GM10266 (cell line): ENCODE results near the gene CLSTN1.

Source experiments
- DNase-seq: peaks from one replicate; pipeline ENCODE4 v3.0.0; 2012; ENCODE audit errors: extremely low spot score
- TF ChIP-seq, protein P1 (sequence below): IDR thresholded peaks from 2 replicates; pipeline ENCODE4 v1.5.1; 2012; ENCODE audit warnings: mild to moderate bottlenecking, low read depth; ENCODE audit not compliant: control insufficient read depth, insufficient read depth; ENCODE audit errors: missing control alignments

The CLSTN1 gene

DNA sequence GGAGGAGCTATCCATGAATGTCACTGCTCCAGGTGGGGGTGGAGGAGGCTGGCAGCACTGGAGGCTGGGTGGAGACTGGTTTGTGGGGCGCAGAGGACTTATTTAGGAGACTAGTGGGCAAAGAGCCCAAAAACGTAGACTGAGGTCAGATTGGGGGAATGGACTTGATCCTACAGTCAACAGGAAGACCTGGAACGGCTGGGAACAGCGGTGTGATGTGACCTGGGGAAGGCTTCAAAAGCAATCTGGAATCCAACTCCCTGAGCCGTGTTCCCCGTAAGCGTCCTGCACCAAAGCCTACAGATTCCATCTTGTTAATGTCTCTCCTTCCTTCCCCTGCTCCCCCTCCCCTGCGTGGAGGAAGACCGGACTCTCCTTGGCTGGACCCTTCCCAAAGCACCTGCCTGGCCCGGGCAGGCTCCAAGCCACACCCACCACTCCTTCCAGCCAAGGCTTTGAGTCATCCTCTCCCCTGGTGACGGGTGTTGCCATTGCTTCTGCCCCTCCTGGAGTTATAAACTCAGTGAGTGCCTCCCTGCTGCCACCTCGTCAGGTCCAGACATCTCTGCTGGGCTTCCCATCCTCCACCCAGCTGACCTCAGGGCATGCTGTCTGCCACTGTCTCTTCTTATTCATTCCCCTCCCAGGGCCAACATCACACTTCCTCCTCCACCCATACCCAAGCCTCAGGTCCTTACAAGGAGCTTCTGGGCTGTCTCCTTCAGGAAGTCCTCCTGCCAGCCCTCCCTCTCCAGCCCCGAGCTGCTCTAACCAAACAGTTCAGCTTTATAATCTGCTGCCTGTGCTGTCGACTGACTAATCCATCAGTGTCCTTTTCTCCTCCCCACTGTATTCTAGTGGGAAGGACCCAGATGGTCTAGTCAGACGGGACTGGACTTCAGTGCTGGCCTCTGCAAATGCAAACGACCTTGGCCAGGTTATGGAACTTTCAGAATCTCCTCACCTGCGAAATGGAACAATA lies 1.6 kb upstream of the CLSTN1 start:
- DNase-seq = peak; percentile 47
- TF ChIP-seq, protein P1, sequence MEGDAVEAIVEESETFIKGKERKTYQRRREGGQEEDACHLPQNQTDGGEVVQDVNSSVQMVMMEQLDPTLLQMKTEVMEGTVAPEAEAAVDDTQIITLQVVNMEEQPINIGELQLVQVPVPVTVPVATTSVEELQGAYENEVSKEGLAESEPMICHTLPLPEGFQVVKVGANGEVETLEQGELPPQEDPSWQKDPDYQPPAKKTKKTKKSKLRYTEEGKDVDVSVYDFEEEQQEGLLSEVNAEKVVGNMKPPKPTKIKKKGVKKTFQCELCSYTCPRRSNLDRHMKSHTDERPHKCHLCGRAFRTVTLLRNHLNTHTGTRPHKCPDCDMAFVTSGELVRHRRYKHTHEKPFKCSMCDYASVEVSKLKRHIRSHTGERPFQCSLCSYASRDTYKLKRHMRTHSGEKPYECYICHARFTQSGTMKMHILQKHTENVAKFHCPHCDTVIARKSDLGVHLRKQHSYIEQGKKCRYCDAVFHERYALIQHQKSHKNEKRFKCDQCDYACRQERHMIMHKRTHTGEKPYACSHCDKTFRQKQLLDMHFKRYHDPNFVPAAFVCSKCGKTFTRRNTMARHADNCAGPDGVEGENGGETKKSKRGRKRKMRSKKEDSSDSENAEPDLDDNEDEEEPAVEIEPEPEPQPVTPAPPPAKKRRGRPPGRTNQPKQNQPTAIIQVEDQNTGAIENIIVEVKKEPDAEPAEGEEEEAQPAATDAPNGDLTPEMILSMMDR = no peak

DNA sequence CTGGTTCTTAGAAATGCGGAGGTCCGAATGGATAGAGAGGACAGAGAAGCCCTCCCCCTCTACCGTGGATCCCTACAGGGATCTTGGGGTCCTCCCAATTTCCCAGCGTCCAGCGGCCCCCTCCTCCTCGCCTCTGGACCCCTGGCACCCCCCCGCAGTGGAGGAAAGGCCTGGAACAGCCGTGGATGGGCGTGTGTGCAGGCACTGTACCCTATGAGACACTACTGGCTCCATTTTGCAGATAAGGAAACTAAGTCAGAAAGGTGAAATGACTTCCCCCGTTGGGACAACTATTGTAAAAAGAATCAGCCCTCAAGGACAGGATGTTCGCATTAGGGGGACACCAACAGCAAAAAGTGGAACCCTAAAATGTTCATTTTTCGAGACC lies 931 bp upstream of the CLSTN1 start:
- DNase-seq = no peak
- TF ChIP-seq, protein P1 = no peak

GRCh38 chr1:9823693-9823942 lies 147 bp downstream of the CLSTN1 start:
- TF ChIP-seq, protein P1 = no peak
- DNase-seq = no peak

DNA sequence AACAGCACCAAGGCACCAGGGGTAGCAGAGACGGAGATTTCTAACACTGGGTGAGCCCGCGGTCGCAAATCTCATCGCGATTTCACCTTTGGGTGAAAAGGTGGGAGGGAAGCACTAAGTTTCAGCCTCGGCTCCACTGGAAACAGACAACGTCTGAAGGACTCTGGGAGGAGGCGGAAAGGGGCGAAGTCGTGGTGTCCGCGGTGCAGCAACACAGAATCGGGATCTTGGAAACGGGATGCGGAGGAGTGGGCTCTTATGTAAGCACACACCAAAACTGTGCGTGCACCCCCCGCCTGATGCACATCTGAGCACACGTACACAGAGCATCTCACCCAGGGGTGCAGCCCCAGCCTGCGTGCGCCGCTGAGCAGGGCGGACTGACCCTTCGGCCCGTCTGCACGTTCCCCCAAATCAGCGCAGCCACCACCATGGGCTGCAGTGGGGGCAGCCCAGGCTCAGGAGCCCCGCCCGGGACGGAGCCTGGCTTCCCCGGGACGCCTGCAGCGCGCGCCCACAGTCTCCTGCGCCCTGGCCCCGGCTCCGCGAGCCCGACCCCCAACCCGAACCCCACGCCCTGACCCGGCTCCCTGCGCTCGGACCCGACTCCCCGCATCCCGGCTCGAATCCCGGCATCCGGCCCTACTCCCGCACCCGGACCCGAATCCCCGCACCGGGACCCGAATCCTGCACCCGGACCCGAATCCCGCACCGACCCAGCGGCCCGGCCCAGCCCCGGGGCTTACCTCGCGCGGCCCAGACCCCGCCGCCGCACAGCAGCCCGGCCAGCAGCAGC lies 670 bp downstream of the CLSTN1 start:
- DNase-seq = peak; percentile 46

DNA sequence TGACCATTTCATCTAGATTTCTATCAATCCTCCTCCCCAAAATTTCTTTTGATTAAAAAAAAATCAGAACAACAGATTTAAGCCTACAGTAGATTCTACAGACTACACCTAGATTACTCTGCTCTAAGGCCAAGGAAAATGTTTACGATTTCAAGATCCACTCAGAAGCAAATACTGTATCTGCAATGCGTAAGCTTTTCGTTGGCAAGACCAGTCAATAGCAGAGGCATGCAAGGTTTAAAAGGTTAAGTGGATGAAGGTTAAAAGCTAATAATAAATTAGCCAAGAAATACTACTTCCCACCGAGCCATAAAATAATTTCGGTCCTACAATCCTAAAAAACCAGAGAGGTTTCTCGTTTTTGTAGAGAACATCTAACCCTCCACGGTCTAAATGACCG lies 1.3 kb downstream of the CLSTN1 start:
- TF ChIP-seq, protein P1 = no peak
- DNase-seq = no peak

More for the DNA sequence above, 670 bp downstream of the CLSTN1 start:
- TF ChIP-seq, protein P1 = no peak

DNA sequence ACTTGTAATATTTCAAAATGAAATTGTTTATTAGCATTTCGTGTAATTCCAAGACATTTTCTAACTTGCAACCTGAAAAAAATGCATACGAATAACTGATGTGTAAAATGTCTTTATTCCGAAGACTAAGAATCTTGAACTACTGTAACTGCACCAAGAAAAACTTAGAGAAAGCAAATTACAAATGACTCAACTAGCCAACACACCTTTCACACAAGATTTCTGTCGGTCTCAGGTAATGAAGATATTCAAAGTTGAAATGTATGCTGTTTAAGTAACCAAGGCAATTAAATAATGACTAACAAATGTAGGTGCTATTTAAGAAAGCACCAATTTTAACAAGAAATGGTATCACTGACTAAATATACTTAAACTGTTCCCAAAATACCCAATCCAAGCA lies 2.1 kb downstream of the CLSTN1 start:
- DNase-seq = no peak
- TF ChIP-seq, protein P1 = no peak

- no peak for DNase-seq
- TF ChIP-seq, protein P1 = no peak
These were observed 3.2 kb downstream of the CLSTN1 start for GRCh38 chr1:9820521-9820920.
